OCI-LY7 (cell line): ENCODE measurements around the gene SPATA6L. TPM values are rescaled to one million over a fixed set of nuclear protein-coding genes. Genes with fewer than 3 reads are reported as not detected.

Source experiments
- BruUV-seq: library from RNA; stranded (reverse); fragments of 400-500 nt; replicated peaks from 2 replicates; lab custom pipeline; 2021; lab: Mats Ljungman, UMichigan
- CTCF ChIA-PET: fragments of 300-600 bp; sonication (Branson Sonifier 250); formaldehyde crosslinking; loops from one replicate; lab custom pipeline; 2022; ENCODE audit warnings: antibody characterized with exemption; ENCODE audit not compliant: unreplicated experiment; lab: Charles Lee
- POLR2A ChIA-PET: fragments of 300-600 bp; sonication (Branson Sonifier 250); formaldehyde crosslinking; loops from one replicate; lab custom pipeline; 2022; ENCODE audit warnings: antibody characterized with exemption; lab: Charles Lee
- DNase-seq: peaks from one replicate; pipeline ENCODE4 v3.0.0-alpha.2; 2015; ENCODE audit warnings: low spot score
- H2AFZ ChIP-seq: fragments of 200-600 bp; sonication (generic), shearing (Covaris generic); 2 replicates; pipeline ENCODE4 v1.6.1; 2014; ENCODE audit warnings: mild to moderate bottlenecking, antibody characterized with exemption, low read length, moderate library complexity
- H3K27ac ChIP-seq: fragments of 200-600 bp; sonication (generic); 2 replicates; pipeline ENCODE4 v1.5.1; 2014; ENCODE audit warnings: mixed run types, low read depth, mild to moderate bottlenecking, moderate library complexity, low read length, inconsistent platforms; ENCODE audit not compliant: poor library complexity, severe bottlenecking
- H3K36me3 ChIP-seq: fragments of 200-600 bp; sonication (generic); 2 replicates; pipeline ENCODE4 v1.6.1; 2014; ENCODE audit warnings: mild to moderate bottlenecking, antibody characterized with exemption, low read length, moderate library complexity, mixed read lengths; ENCODE audit not compliant: insufficient read depth
- H3K4me1 ChIP-seq: fragments of 200-600 bp; sonication (generic); 2 replicates; pipeline ENCODE4 v1.5.1; 2014; ENCODE audit warnings: mild to moderate bottlenecking, low read length; ENCODE audit not compliant: insufficient read depth, poor library complexity, severe bottlenecking
- H3K4me2 ChIP-seq: fragments of 200-600 bp; sonication (generic); 2 replicates; pipeline ENCODE4 v1.6.1; 2014; ENCODE audit warnings: mild to moderate bottlenecking, low read length
- H3K4me3 ChIP-seq: fragments of 200-600 bp; sonication (generic); 2 replicates; pipeline ENCODE4 v1.5.1; 2014; ENCODE audit warnings: mild to moderate bottlenecking, low read depth, low read length; ENCODE audit not compliant: poor library complexity, severe bottlenecking
- H3K79me2 ChIP-seq: fragments of 200-600 bp; sonication (generic); 2 replicates; pipeline ENCODE4 v1.6.1; 2016; ENCODE audit warnings: low read depth, mild to moderate bottlenecking, low read length, moderate library complexity, mixed read lengths; ENCODE audit not compliant: insufficient read depth
- H3K9me2 ChIP-seq: fragments of 200-600 bp; sonication (generic); 2 replicates; pipeline ENCODE4 v1.6.1; 2016; ENCODE audit warnings: mild to moderate bottlenecking, low read length, mixed read lengths; ENCODE audit not compliant: insufficient read depth
- H3K9me3 ChIP-seq: fragments of 200-600 bp; sonication (generic); 2 replicates; pipeline ENCODE4 v1.6.1; 2014; ENCODE audit warnings: mild to moderate bottlenecking, mixed run types, low read length, mixed read lengths
- H4K20me1 ChIP-seq: fragments of 200-600 bp; sonication (generic); 2 replicates; pipeline ENCODE4 v1.6.1; 2014; ENCODE audit warnings: mild to moderate bottlenecking, antibody characterized with exemption, low read length, moderate library complexity, mixed read lengths; ENCODE audit not compliant: insufficient read depth
- EZH2phosphoT487 ChIP-seq: fragments of 200-600 bp; sonication (generic); IDR thresholded peaks from 2 replicates; pipeline ENCODE4 v1.6.1; 2018; ENCODE audit warnings: low read depth, borderline replicate concordance, mild to moderate bottlenecking, mixed run types, antibody characterized with exemption, low read length, moderate library complexity, mixed read lengths
- intact Hi-C: fragments of 100-400 bp; cut with micrococcal nuclease; formaldehyde crosslinking; loops from one replicate; pipeline ENCODE4 v1.10.0; 2022; ENCODE audit not compliant: unreplicated experiment
- total RNA-seq, 2 experiments: library from RNA; depleted of rRNA in 1 of 2; stranded (reverse); fragments of >200 nt in 1 of 2; shearing (Covaris generic) in 1 of 2; gene quantifications; 2 replicates each; pipeline ENCODE4 v1.2.3, GENCODE V29; 2014 to 2022
- TF ChIP-seq, protein P1 (sequence below): fragments of 200-600 bp; sonication (generic); conservative IDR thresholded peaks from 2 replicates; pipeline ENCODE4 v1.5.1; 2014; ENCODE audit warnings: mild to moderate bottlenecking, antibody characterized with exemption, low read length, moderate library complexity, mixed read lengths

The SPATA6L gene
- total RNA-seq, 2 experiments from 2014 or later = 0.49 TPM; not detected in 1

DNA sequence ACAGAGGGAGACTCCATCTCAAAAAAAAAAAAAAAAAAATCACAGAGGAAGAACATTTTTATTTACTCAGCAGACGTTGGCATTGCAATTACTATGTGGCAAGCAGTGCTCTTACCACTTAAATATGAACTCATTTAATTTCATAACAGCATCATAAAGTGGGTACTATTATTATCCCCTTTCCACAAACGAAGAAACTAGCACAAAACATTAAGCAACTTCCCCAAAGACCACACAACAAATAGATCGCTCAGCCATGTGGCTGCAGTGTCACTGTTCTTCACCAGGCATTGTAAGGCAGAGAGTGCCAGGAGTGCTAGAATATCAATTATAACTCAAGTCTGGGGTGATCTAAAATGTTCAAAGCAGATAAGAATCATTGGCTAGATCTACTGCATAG, 74.0 kb downstream of the SPATA6L start:
- intact Hi-C loops = no loop called here
- H3K79me2 ChIP-seq = no peaks in the 10 kb centered on the region
- H3K4me3 ChIP-seq = no peak overlapping the region
- DNase-seq = no peak
- TF ChIP-seq EZH2phosphoT487 = no peak
- TF ChIP-seq, protein P1, sequence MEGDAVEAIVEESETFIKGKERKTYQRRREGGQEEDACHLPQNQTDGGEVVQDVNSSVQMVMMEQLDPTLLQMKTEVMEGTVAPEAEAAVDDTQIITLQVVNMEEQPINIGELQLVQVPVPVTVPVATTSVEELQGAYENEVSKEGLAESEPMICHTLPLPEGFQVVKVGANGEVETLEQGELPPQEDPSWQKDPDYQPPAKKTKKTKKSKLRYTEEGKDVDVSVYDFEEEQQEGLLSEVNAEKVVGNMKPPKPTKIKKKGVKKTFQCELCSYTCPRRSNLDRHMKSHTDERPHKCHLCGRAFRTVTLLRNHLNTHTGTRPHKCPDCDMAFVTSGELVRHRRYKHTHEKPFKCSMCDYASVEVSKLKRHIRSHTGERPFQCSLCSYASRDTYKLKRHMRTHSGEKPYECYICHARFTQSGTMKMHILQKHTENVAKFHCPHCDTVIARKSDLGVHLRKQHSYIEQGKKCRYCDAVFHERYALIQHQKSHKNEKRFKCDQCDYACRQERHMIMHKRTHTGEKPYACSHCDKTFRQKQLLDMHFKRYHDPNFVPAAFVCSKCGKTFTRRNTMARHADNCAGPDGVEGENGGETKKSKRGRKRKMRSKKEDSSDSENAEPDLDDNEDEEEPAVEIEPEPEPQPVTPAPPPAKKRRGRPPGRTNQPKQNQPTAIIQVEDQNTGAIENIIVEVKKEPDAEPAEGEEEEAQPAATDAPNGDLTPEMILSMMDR = no peak
- no TSS peak for BruUV-seq
- H3K4me1 ChIP-seq = no peaks in the 10 kb centered on the region
- no peaks in the 10 kb centered on the region for H3K9me3 ChIP-seq
- H4K20me1 ChIP-seq = no peaks in the 10 kb centered on the region
- no peaks in the 10 kb centered on the region for H3K9me2 ChIP-seq
- H3K4me2 ChIP-seq = no peak overlapping the region
- no peak overlapping the region for H2AFZ ChIP-seq
- CTCF ChIA-PET = no interaction called here
- H3K36me3 ChIP-seq = no peaks in the 10 kb centered on the region
- H3K27ac ChIP-seq = no peak overlapping the region
- POLR2A ChIA-PET = interaction anchor here (0.7 kb wide), 2 partner anchors 110 to 1377 kb away, joined by 3 read pairs; no protein-coding TSS in a partner anchor

DNA sequence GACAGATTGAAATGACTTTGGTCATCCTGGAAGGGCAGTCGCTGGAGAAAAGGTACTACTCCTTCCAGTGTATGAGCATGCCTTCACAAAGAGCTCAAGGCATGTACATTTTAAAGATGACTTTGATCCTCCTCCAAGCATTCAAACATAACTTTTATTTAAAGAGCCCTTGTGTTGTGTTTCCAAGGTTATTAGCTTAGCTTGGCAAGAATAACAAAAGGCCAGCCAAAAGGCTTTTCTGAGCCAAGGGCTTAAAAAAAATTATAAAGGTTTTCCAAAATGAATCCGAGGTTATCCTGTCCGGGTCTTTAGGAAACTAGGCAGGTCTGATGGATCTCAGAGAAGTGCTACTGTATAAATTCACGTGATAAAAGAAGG, 75.2 kb downstream of the SPATA6L start:
- TF ChIP-seq EZH2phosphoT487 = no peak
- TF ChIP-seq, protein P1 = no peak
- no peaks in the 10 kb centered on the region for H3K9me2 ChIP-seq
- no peak overlapping the region for H3K27ac ChIP-seq
- H2AFZ ChIP-seq = no peak overlapping the region
- CTCF ChIA-PET = no interaction called here
- intact Hi-C loops = no loop called here
- H4K20me1 ChIP-seq = no peaks in the 10 kb centered on the region
- no TSS peak for BruUV-seq
- H3K4me3 ChIP-seq = no peak overlapping the region
- DNase-seq = no peak
- H3K4me2 ChIP-seq = no peak overlapping the region
- no peaks in the 10 kb centered on the region for H3K9me3 ChIP-seq
- H3K79me2 ChIP-seq = no peaks in the 10 kb centered on the region
- POLR2A ChIA-PET = interaction anchor here (0.5 to 0.7 kb wide), 2 partner anchors 10 to 53 kb away, joined by 3 to 4 read pairs; no protein-coding TSS in a partner anchor
- no peaks in the 10 kb centered on the region for H3K36me3 ChIP-seq
- H3K4me1 ChIP-seq = no peaks in the 10 kb centered on the region

DNA sequence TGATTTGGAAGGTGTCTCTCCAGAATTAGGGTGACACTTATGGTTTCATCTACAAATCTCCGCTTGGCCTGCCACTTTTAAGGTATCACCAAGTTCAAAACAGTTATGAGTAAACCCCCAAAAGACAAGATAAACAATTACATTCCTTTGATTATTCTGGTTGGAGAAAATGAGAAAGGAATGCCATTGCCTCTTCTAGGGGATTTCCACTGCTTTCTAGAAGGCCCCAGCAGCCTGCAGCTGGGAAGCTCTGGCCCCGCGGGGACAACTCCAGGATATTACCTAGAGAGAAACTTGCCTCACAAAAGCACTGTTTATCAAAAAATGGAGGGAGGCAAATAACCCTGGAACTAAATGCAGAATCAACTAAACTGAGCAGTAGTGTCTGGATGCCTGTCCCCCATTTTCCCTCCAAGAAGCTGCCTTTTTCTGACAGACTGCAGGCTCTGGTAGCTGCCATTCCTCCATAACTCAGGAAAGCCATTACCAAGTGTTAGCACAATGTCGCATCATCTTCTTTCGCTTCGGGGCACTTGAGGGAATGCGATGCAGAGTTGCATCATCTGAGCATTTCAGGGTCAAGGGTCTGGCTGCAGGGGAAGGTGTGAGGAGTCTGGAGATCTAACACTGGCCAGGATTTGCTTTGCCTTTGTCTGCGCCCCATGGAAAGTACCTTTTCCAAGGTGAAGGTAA, 75.7 kb downstream of the SPATA6L start:
- H3K36me3 ChIP-seq = no peaks in the 10 kb centered on the region
- no peaks in the 10 kb centered on the region for H3K9me3 ChIP-seq
- intact Hi-C loops = no loop called here
- no peaks in the 10 kb centered on the region for H4K20me1 ChIP-seq
- CTCF ChIA-PET = no interaction called here
- no peak overlapping the region for H3K4me3 ChIP-seq
- H3K79me2 ChIP-seq = no peaks in the 10 kb centered on the region
- no peak for DNase-seq
- H2AFZ ChIP-seq = no peak overlapping the region
- TF ChIP-seq EZH2phosphoT487 = no peak
- TF ChIP-seq, protein P1 = no peak
- no peak overlapping the region for H3K27ac ChIP-seq
- no peak overlapping the region for H3K4me2 ChIP-seq
- POLR2A ChIA-PET = interaction anchor here (0.6 to 0.7 kb wide), 2 partner anchors 10 to 526 kb away, joined by 3 read pairs; no protein-coding TSS in a partner anchor
- no peaks in the 10 kb centered on the region for H3K9me2 ChIP-seq
- no TSS peak for BruUV-seq
- H3K4me1 ChIP-seq = no peaks in the 10 kb centered on the region
